Fibroblast of lung (primary cell): ENCODE data around the gene S100A5.

Source experiments
- CTCF ChIP-seq, 2 donors: IDR thresholded peaks in 1 of 2; conservative IDR thresholded peaks in 1 of 2; 1 replicate in 1 of 2; 2 replicates in 1 of 2; pipeline ENCODE4 v1.5.1; 2011 to 2012; ENCODE audit warnings: low read length in 2 of 2, control low read depth in 1 of 2, inconsistent platforms in 1 of 2, low read depth in 1 of 2, mild to moderate bottlenecking in 1 of 2
- EZH2 ChIP-seq: IDR thresholded peaks from 2 replicates; pipeline ENCODE4 v1.5.1; 2012; ENCODE audit warnings: low read length, control low read depth, mild to moderate bottlenecking; ENCODE audit errors: missing control alignments

- TF ChIP-seq CTCF (conservative IDR thresholded peaks at IDR 0.05 in 1 of 2, IDR thresholded peaks at IDR 0.05 in 1 of 2; ENCODE audit: low read depth in 1 of 2, low read length in 2 of 2) (peak; percentile 87 to 95), EZH2 (no peak)
These were observed 31.9 kb upstream of the S100A5 start for GRCh38 chr1:153572569-153573015.
